Kidney (tissue), 14 donors: ENCODE data around the gene FOXQ1. TPM values are rescaled to one million over a fixed set of nuclear protein-coding genes. Genes with fewer than 3 reads are reported as not detected.

ENCODE experiments used
- DNase-seq, 5 donors: peaks; one replicate each; pipeline ENCODE4 v3.0.0-alpha.2; 2013 to 2020
- FAIRE-seq: peaks from 2 replicates; lab custom pipeline; 2012; peaks lifted over from hg19 to GRCh38; lab: Jason Lieb, UNC
- H3K27ac ChIP-seq, 2 donors: one replicate each; pipeline ENCODE4 v1.7.0; 2013; ENCODE audit warnings: low read depth in 2 of 2, low read length in 2 of 2, inconsistent platforms in 1 of 2
- H3K27me3 ChIP-seq: one replicate; pipeline ENCODE4 v1.7.1; 2013; ENCODE audit warnings: low read length, inconsistent platforms; ENCODE audit not compliant: control insufficient read depth, insufficient read depth
- H3K36me3 ChIP-seq, 3 donors: one replicate each; pipeline versions ENCODE4 v1.7.0 to v1.7.1; 2013; ENCODE audit warnings: low read length in 3 of 3, control low read depth in 1 of 3, inconsistent platforms in 1 of 3; ENCODE audit not compliant: insufficient read depth in 3 of 3, control insufficient read depth in 2 of 3
- H3K4me1 ChIP-seq, 3 donors: one replicate each; pipeline versions ENCODE4 v1.7.0 to v1.7.1; 2013; ENCODE audit warnings: low read length in 3 of 3, inconsistent platforms in 1 of 3, low read depth in 1 of 3; ENCODE audit not compliant: control insufficient read depth in 2 of 3, insufficient read depth in 2 of 3
- H3K4me3 ChIP-seq, 3 donors: one replicate each; pipeline versions ENCODE4 v1.7.0 to v1.8.1; 2013; ENCODE audit warnings: low read length in 3 of 3, control low read depth in 1 of 3, inconsistent platforms in 1 of 3
- H3K9ac ChIP-seq, 3 donors: one replicate each; pipeline versions ENCODE4 v1.7.0 to v1.7.1; 2013; ENCODE audit warnings: low read length in 3 of 3, control low read depth in 1 of 3, inconsistent platforms in 1 of 3
- H3K9me3 ChIP-seq, 3 donors: one replicate each; pipeline versions ENCODE4 v1.7.0 to v1.7.1; 2013; ENCODE audit warnings: low read length in 3 of 3, control low read depth in 1 of 3, inconsistent platforms in 1 of 3; ENCODE audit not compliant: control insufficient read depth in 2 of 3, insufficient read depth in 1 of 3
- intact Hi-C: fragments of 100-400 bp; cut with DNase I; formaldehyde crosslinking; loops from one replicate; pipeline ENCODE4 v1.11.1; 2022
- polyA plus RNA-seq: library from polyadenylated mRNA; stranded (reverse); fragments of 350-450 nt; fragmentation: Illumina TruSeq; extraction: RNeasy Lipid Tissue Mini Kit (QIAGEN cat#74804); gene quantifications from one replicate; pipeline ENCODE4 v1.2.3, GENCODE V29; 2014; ENCODE audit warnings: low read depth, low replicate concordance; ENCODE audit not compliant: insufficient read depth
- total RNA-seq: library from RNA; stranded (reverse); fragmentation: NEBNext Ultra II Directional; extraction: Animal tissue kit (Norgen Biotek cat#: 25700); gene quantifications from one replicate; pipeline ENCODE4 v1.2.1, GENCODE V29; 2021
- TF ChIP-seq, protein P1 (sequence below): IDR thresholded peaks from 3 replicates; pipeline ENCODE4 v1.5.1; 2012; ENCODE audit warnings: mild to moderate bottlenecking, moderate library complexity, borderline replicate concordance; ENCODE audit not compliant: insufficient read depth; ENCODE audit errors: extremely low read depth
- donor health status: control.
- donor health status: control.
- donor health status: control.
- donor health status: control.
- donor health status: control.
- donor health status: DM: yes; HTN: yes; CAD: no.
- donor health status: Normal renal cell carcinoma (clear cell type).

The FOXQ1 gene
- total and polyA plus RNA-seq, 2 donors from 2014 or later = 6.0 to 33.6 TPM

DNA sequence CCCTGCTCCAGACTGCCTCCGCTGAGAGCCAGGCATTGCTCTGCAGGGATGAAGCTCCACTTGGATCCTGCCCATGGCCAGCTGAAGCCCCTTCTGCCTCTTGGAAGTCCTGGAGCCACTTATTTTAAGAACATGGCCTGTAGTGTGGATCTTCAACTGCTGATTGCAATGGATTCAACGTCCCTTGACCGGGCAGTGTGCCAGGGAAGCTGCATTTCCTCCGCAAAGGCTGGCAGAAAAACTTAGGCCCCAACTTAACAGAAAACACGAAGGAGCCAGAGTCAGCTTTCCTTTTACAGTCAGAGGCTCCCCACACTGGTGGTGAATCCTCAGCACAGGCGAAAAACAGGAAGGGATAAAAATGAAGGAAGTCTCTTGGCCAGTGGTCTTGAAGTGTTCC, 26.3 kb upstream of the FOXQ1 start:
- intact Hi-C loops = no loop called here
- Histone ChIP-seq H3K4me1 (peaks cover 0 to 2% (median 0%) of the 10 kb centered on the region in 3 donors), H3K27me3 (no peaks in the 10 kb centered on the region), H3K9me3 (no peaks in the 10 kb centered on the region), H3K9ac (no peak overlapping the region), H3K4me3 (no peak overlapping the region), H3K36me3 (no peaks in the 10 kb centered on the region), H3K27ac (no peak overlapping the region)
- DNase-seq (no peak), FAIRE-seq (no peak)
- TF ChIP-seq, protein P1, sequence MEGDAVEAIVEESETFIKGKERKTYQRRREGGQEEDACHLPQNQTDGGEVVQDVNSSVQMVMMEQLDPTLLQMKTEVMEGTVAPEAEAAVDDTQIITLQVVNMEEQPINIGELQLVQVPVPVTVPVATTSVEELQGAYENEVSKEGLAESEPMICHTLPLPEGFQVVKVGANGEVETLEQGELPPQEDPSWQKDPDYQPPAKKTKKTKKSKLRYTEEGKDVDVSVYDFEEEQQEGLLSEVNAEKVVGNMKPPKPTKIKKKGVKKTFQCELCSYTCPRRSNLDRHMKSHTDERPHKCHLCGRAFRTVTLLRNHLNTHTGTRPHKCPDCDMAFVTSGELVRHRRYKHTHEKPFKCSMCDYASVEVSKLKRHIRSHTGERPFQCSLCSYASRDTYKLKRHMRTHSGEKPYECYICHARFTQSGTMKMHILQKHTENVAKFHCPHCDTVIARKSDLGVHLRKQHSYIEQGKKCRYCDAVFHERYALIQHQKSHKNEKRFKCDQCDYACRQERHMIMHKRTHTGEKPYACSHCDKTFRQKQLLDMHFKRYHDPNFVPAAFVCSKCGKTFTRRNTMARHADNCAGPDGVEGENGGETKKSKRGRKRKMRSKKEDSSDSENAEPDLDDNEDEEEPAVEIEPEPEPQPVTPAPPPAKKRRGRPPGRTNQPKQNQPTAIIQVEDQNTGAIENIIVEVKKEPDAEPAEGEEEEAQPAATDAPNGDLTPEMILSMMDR = no peak

DNA sequence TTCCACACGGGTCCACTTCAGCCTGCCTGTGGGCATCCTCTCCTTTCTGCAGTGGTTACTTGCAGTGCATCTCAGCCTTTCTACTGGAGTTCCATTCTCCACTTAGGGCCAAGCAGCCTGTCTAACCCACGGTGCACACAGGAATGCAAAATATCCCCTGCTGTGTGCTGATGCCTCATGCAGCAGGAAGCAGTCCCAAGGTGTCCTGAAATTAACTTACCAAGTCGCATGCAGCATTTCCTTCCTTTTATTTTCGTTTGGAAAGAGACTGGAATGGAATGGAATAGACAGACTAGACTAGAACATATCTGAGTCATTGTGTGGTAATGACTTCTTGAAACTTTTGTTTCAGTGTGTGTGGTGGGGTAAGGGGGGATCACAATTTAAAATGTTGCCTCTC, 25.9 kb upstream of the FOXQ1 start:
- Histone ChIP-seq H3K9me3 (no peaks in the 10 kb centered on the region), H3K36me3 (no peaks in the 10 kb centered on the region), H3K4me1 (peaks cover 0 to 2% (median 0%) of the 10 kb centered on the region in 3 donors), H3K4me3 (no peak overlapping the region), H3K27ac (no peak overlapping the region), H3K27me3 (no peaks in the 10 kb centered on the region), H3K9ac (no peak overlapping the region)
- FAIRE-seq (no peak), DNase-seq (no peak)
- TF ChIP-seq, protein P1 = no peak
- intact Hi-C loops = no loop called here

DNA sequence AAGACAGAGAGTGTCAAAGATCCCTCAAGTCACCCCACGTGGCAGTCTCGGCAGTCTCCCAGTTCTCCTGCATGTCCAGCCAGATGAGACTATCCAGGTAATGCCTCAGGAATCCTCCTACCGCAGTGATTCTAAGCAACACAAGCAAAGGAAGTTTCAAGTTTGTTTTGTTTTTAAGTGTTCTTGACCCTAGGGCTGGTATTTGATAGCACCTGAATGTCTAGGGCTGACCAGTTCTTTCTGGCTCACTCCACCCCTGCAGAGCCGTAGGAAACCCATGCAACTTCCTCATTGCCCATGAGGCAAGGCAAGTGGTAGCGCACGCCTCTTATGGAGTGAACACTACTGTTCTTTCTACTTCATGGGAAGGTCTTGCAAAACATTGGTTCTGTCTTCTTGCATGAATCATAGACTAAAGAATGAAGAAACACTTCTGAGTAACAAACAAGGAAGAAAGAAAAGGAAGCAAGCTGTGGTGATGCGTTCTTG, 24.8 kb upstream of the FOXQ1 start:
- Histone ChIP-seq H3K27ac (no peak overlapping the region), H3K27me3 (no peaks in the 10 kb centered on the region), H3K9me3 (no peaks in the 10 kb centered on the region), H3K36me3 (no peaks in the 10 kb centered on the region), H3K4me1 (peaks cover 0 to 2% (median 0%) of the 10 kb centered on the region in 3 donors), H3K4me3 (no peak overlapping the region), H3K9ac (no peak overlapping the region)
- intact Hi-C loops = no loop called here
- TF ChIP-seq, protein P1 = no peak
- DNase-seq = peak in 3 of 5 donors; percentile 26 to 85 (median 45)
- FAIRE-seq = no peak

DNA sequence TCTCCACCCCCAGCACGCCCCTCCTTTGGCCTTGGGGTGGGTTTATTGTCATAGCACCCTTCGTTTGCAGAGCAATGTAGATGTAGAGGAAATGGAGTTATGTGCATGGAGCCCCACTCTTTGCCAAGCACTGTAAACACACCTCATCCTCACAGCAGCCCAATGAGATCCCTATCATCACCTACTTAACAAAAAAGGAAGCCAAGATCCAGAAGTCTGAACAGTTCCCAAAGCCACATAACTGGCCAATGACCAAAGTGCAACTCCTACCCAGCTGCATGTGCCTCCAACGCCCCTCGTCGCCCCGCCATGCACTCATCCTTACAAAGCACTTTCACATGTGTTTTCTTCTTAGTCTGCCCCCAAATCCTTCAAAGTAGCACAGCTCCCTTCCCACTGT, 21.8 kb upstream of the FOXQ1 start:
- Histone ChIP-seq H3K9me3 (no peaks in the 10 kb centered on the region), H3K4me3 (no peak overlapping the region), H3K9ac (no peak overlapping the region), H3K36me3 (no peaks in the 10 kb centered on the region), H3K27ac (no peak overlapping the region), H3K4me1 (peaks cover 0 to 2% (median 0%) of the 10 kb centered on the region in 3 donors), H3K27me3 (no peaks in the 10 kb centered on the region)
- TF ChIP-seq, protein P1 = no peak
- DNase-seq (no peak), FAIRE-seq (no peak)
- intact Hi-C loops = no loop called here
